GM12878 (cell line): ENCODE data around the gene HOXD13.

Experiments
- CHD2 ChIP-seq: IDR thresholded peaks from 2 replicates; pipeline ENCODE4 v1.6.1; 2011; ENCODE audit warnings: low read depth, low read length, improper control_type of control experiment, borderline replicate concordance
- NBN ChIP-seq: fragments of 450-650 bp; IDR thresholded peaks from 2 replicates; pipeline ENCODE4 v1.6.1; 2016
- TARDBP ChIP-seq: IDR thresholded peaks from 2 replicates; pipeline ENCODE4 v1.6.1; 2016; ENCODE audit warnings: borderline replicate concordance
- YY1 ChIP-seq: IDR thresholded peaks from 2 replicates; pipeline ENCODE4 v1.6.1; 2011; ENCODE audit warnings: low read depth, mild to moderate bottlenecking, low read length

DNA sequence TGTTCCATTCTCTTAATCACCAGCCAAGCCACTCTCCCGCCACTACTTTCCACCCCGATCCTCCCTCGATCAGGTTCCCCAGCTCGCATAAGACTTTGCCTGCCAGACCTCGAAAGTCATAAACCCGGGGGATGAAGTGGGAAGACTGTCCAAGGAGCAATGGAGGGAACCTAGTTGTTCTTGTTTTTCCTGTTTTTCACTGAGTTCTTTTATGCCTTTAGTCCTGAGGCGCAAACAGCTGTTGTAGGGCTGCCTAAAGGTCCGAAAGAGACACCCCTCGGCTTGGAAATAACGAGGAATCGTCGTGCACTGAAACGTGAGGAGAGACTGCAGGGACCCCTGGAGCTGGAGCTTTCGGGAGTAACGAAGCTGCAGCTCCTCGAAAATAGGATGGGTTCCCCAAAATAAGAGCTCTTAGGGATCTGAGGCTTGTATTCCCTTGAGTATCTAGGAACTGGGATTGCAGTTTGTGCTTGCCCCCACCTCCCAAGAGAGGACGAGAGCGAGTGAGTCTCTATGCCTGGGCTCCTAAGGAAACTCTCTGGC lies 5.4 kb downstream of the HOXD13 start:
- no peak for TF ChIP-seq NBN
- TF ChIP-seq TARDBP, result no peak
- no peak for TF ChIP-seq CHD2
- TF ChIP-seq YY1, result no peak
